ENCODE measurements around the gene NT5C1B.
A peak's percentile ranks its signal among the peaks of the same experiment; 100 is the strongest.

NT5C1B gene

DNA sequence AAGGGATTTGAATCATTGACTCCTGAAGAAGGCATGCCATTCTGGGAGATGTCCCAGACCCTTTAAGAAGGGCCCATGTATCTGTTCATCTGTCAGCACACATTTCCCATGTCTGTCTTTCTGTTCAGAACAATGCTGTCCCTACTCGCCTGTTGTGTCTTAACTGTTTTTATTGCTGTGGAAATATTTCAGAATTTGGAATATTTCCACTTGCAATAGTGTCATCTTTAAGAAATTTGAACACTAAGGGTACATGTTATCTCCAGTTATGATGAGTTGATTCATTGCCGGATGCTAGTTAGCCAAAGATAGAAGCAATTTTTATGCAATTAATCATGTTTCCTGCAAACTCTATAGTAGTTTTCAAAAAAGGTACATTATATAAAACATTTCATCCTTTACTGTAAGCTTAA lies 36.9 kb upstream of the NT5C1B start:
- DNase-seq (ENCODE audit: low read depth in 2 of 2) = peak; percentile 84 to 94
- no peak overlapping the region for H3K4me3 ChIP-seq (replicated peaks in 1 of 2; ENCODE audit: low read depth in 2 of 2, low read length in 2 of 2)
- TF ChIP-seq, protein P1, sequence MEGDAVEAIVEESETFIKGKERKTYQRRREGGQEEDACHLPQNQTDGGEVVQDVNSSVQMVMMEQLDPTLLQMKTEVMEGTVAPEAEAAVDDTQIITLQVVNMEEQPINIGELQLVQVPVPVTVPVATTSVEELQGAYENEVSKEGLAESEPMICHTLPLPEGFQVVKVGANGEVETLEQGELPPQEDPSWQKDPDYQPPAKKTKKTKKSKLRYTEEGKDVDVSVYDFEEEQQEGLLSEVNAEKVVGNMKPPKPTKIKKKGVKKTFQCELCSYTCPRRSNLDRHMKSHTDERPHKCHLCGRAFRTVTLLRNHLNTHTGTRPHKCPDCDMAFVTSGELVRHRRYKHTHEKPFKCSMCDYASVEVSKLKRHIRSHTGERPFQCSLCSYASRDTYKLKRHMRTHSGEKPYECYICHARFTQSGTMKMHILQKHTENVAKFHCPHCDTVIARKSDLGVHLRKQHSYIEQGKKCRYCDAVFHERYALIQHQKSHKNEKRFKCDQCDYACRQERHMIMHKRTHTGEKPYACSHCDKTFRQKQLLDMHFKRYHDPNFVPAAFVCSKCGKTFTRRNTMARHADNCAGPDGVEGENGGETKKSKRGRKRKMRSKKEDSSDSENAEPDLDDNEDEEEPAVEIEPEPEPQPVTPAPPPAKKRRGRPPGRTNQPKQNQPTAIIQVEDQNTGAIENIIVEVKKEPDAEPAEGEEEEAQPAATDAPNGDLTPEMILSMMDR (IDR thresholded peaks at IDR 0.05; ENCODE audit: low read depth, low read length) = no peak

DNA sequence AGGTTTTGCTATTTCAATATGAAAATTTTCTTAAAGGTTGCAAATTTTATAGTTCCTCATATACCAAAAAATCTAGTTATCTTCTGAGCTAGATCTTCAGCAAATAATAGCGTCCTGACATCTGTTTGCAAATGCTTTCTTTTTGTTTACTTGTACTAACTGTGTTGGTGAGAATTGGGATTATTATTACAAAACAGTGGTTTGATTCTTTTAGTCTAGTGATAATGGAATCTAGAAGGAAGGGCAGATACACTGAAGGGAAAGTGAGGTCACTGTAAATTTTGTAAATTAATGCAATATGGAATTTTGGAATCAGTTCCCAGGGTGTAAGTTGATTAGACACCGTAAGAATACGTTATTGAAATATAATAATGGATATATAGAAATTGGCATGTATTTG lies 36.2 kb upstream of the NT5C1B start:
- H3K4me3 ChIP-seq (replicated peaks in 1 of 2; ENCODE audit: low read depth in 2 of 2, low read length in 2 of 2) = no peak overlapping the region
- peak in 1 of 2 donors; percentile 34 for DNase-seq (ENCODE audit: low read depth in 2 of 2)
- TF ChIP-seq, protein P1 (IDR thresholded peaks at IDR 0.05; ENCODE audit: low read depth, low read length) = no peak

- H3K4me3 ChIP-seq (replicated peaks in 1 of 2; ENCODE audit: low read depth in 2 of 2, low read length in 2 of 2) = no peak overlapping the region
- peak; percentile 48 to 92 for DNase-seq (ENCODE audit: low read depth in 2 of 2)
- TF ChIP-seq, protein P1 (IDR thresholded peaks at IDR 0.05; ENCODE audit: low read depth, low read length) = no peak
Measured at GRCh38 chr2:18623782-18624181, 34.4 kb upstream of the NT5C1B start.

DNA sequence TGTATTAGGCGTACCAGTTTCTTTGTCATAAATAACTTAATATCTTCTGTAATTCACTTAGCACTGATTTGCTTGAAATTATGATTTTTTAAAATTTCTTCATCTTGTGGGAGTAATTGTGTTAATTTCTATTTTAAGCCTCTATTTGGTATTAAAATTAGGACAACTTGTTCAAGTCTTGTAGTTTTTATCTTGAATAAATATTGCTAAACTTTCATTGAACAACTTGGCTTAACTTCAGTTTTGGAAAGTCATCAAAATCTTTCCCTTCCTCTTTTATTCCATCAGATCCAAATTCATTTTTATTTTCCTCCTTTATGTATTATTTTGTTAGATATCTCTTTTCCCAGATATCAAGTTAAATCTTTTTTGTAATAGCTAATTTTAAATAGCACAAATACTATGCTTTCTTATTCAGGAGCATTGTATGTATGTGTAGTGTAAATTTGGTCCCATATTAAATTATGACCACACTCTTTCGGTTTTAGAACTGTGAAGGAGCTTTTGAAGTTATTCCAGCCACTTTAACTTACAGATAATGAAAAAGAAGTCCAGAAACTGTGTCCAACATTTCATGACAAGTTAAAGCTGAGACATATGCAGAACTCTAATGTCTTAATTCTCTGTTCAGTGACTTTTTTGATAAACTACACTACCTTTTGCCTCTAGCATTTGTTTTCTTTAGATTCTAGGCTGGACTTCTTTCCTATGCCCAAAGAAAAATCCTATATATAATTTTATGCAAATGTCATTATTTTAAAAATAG lies 31.7 kb upstream of the NT5C1B start:
- peak in 1 of 2 donors; percentile 24 for DNase-seq (ENCODE audit: low read depth in 2 of 2)
- TF ChIP-seq, protein P1 (IDR thresholded peaks at IDR 0.05; ENCODE audit: low read depth, low read length) = no peak
- H3K4me3 ChIP-seq (replicated peaks in 1 of 2; ENCODE audit: low read depth in 2 of 2, low read length in 2 of 2) = no peak overlapping the region

DNA sequence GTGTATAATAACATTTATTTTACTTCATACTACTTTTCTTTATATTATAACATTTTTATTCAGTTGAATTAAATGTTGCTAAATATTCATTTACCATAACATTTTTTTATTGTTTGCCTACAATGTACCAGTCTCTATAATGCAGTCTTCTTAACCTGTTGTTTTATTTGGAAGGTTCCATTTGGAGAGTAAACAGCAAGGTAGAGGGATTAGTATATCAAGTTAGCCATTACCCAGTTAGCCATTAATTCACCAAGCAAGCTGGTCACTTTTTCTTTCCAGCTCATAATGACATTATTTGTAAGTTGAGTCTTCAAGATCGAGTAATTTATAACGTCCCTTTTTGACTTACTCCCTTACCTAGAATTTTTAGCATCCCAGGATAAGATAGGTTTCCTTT lies 29.7 kb upstream of the NT5C1B start:
- TF ChIP-seq, protein P1 (IDR thresholded peaks at IDR 0.05; ENCODE audit: low read depth, low read length) = no peak
- DNase-seq (ENCODE audit: low read depth in 2 of 2) = no peak
- H3K4me3 ChIP-seq (replicated peaks in 1 of 2; ENCODE audit: low read depth in 2 of 2, low read length in 2 of 2) = no peak overlapping the region

DNA sequence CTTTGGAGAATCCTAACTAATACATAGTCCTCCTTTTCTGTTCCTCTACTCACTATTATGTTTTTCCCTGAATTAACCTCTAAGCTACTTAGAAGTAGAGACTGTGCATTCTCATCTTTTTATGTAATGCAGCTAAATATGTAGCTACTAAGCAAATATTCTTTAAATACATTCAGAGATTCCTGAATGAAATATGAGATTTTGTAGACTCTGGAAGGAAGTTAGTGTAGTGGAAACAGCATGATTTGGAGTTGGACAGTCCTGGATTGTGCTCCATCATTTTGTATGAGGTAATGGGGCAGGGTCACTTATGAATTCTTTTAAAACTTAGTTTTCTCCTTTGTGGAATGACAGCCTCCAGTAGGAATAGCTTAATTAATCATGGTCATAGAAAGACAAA lies 24.7 kb upstream of the NT5C1B start:
- DNase-seq (ENCODE audit: low read depth in 2 of 2) = no peak
- no peak overlapping the region for H3K4me3 ChIP-seq (replicated peaks in 1 of 2; ENCODE audit: low read depth in 2 of 2, low read length in 2 of 2)
- TF ChIP-seq, protein P1 (IDR thresholded peaks at IDR 0.05; ENCODE audit: low read depth, low read length) = no peak

- no peak overlapping the region for H3K4me3 ChIP-seq (replicated peaks in 1 of 2; ENCODE audit: low read depth in 2 of 2, low read length in 2 of 2)
- TF ChIP-seq, protein P1 (IDR thresholded peaks at IDR 0.05; ENCODE audit: low read depth, low read length) = no peak
- DNase-seq (ENCODE audit: low read depth in 2 of 2) = no peak
Measured at GRCh38 chr2:18612133-18612532, 22.8 kb upstream of the NT5C1B start.

Data from cardiac fibroblast (primary cell).